NOMO-1 treated with DMSO at 0.1 percent for 48 hours (cell line): ENCODE results near the gene C4BPA.
A peak's percentile ranks its signal among the peaks of the same experiment; 100 is the strongest.

Experiments used
- DNase-seq: peaks from one replicate; lab custom pipeline; 2025; ENCODE audit not compliant: unreplicated experiment; lab: John Stamatoyannopoulos, UW

The C4BPA gene

GRCh38 chr1:207103892-207104373 lies at the start of gene C4BPA:
Gene C4BPA (plus strand): TSS chr1:207104233. CDS start chr1:207113026, 8,793 bp downstream.
- peak; percentile 79 for DNase-seq

- DNase-seq: peak; percentile 71
Observed at GRCh38 chr1:207054491-207054890, 49.5 kb upstream of the C4BPA start.

- DNase-seq: no peak
Observed at GRCh38 chr1:207055386-207056001, 48.5 kb upstream of the C4BPA start.

- DNase-seq: no peak
Observed at GRCh38 chr1:207056673-207057072, 47.4 kb upstream of the C4BPA start.

GRCh38 chr1:207058252-207058651 lies 45.8 kb upstream of the C4BPA start:
- no peak for DNase-seq

- no peak for DNase-seq
Observed at GRCh38 chr1:207058878-207059867, 44.9 kb upstream of the C4BPA start.

- DNase-seq: no peak
Observed at GRCh38 chr1:207059881-207060280, 44.2 kb upstream of the C4BPA start.

GRCh38 chr1:207060596-207060995 lies 43.4 kb upstream of the C4BPA start:
- no peak for DNase-seq

- DNase-seq: no peak
Observed at GRCh38 chr1:207062058-207062457, 42.0 kb upstream of the C4BPA start.

GRCh38 chr1:207063014-207063413 lies 41.0 kb upstream of the C4BPA start:
- no peak for DNase-seq

- DNase-seq: no peak
Observed at GRCh38 chr1:207064561-207064960, 39.5 kb upstream of the C4BPA start.

- DNase-seq: no peak
Observed at GRCh38 chr1:207067185-207067584, 36.8 kb upstream of the C4BPA start.

GRCh38 chr1:207067665-207068064 lies 36.4 kb upstream of the C4BPA start:
- no peak for DNase-seq

- DNase-seq: no peak
Observed at GRCh38 chr1:207069061-207069460, 35.0 kb upstream of the C4BPA start.

- DNase-seq: no peak
Observed at GRCh38 chr1:207069858-207070506, 34.1 kb upstream of the C4BPA start.

- peak; percentile 68 for DNase-seq
Observed at GRCh38 chr1:207070811-207071210, 33.2 kb upstream of the C4BPA start.

GRCh38 chr1:207071426-207071825 lies 32.6 kb upstream of the C4BPA start:
- no peak for DNase-seq

GRCh38 chr1:207072233-207072632 lies 31.8 kb upstream of the C4BPA start:
- DNase-seq: no peak

GRCh38 chr1:207073906-207074820 lies 29.9 kb upstream of the C4BPA start:
- no peak for DNase-seq

GRCh38 chr1:207076181-207076955 lies 27.7 kb upstream of the C4BPA start:
- no peak for DNase-seq
